GM12865 (cell line): ENCODE results near the gene ALDH7A1.

Source experiments
- DNase-seq: peaks from one replicate; pipeline ENCODE4 v3.0.0; 2010; ENCODE audit warnings: low read depth
- H3K4me3 ChIP-seq: 2 replicates; pipeline ENCODE4 v1.5.1; 2011; ENCODE audit warnings: mild to moderate bottlenecking, low read depth, low read length, control low read depth
- CTCF ChIP-seq: IDR thresholded peaks from 2 replicates; pipeline ENCODE4 v1.5.1; 2011; ENCODE audit warnings: low read length, control low read depth, low read depth, inconsistent platforms; ENCODE audit not compliant: insufficient read depth; ENCODE audit errors: missing control alignments

The ALDH7A1 gene

DNA sequence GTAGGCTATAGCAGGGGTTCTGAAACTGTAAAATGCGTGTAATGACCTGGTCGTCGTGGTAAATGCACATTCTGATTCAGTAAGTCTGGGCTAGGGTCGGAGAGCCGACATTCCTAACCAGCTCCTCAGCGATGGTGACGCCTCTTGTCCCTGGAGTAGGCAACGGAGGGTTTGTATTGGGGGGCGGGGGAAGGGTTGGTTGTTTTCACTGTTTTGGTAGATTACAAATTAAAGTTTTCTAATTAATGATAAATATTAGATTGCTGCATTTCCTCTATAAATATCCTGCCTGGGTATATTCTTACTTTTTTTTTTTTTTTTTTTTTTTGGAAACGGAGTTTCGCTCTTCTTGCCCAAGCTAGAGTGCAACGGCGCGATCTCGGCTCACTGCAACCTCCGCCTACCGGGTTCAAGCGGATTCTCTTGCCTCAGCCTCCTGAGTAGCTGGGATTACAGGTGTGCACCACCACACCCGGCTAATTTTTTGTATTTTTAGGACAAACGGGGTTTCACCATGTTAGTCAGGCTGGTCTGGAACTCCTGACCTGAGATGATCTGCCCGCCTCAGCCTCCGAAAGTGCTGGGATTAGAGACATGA is 566 bp upstream of the ALDH7A1 start:
- H3K4me3 ChIP-seq, result peak overlapping the region; percentile 51
- TF ChIP-seq CTCF, result no peak

GRCh38 chr5:126591549-126591948 is 3.5 kb downstream of the ALDH7A1 start:
- H3K4me3 ChIP-seq, result no peak overlapping the region
- TF ChIP-seq CTCF, result no peak
- DNase-seq, result no peak

More for the DNA sequence above, 566 bp upstream of the ALDH7A1 start:
- no peak for DNase-seq

- no peak for DNase-seq
- TF ChIP-seq CTCF, result no peak
- H3K4me3 ChIP-seq, result no peak overlapping the region
These were observed 5.3 kb downstream of the ALDH7A1 start for GRCh38 chr5:126589536-126590297.

DNA sequence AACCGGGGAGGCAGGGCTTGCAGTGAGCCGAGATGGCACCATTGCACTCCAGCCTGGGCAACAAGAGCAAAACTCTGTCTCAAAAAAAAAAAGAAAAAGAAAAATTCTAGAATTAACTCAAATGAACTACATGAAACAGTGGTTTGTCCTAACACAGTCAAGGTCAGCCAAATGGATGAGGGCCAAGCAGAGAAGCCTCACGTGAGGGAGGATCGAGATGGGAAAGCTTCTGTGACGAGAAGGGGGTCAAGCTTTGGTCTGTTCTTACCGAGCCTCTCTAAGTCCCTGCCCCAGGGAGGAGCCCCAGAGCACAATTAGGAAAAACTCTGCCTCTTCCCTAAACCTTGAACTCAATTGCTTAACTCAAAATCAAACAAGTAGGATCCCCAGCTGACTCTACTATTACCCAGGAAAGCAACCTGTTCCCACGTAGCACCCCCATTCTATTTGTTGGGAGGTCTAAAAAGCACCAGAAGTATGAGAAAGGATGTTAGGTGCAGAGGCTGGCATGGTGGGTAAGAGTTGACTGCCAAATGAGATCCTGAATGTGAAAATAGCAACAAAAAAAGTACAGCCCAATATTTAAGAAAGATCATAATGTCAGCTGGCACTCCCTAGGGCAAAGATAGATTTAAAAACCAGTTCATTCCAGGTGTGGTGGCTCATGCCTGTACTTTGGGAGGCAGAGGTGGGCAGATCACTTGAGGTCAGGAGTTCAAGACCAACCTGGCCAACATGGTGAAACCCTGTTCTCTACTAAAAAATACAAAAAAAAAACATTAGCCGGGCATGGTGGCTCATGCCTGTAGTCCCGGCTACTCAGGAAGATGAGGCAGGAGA is 7.2 kb downstream of the ALDH7A1 start:
- DNase-seq, result no peak
- TF ChIP-seq CTCF, result no peak
- H3K4me3 ChIP-seq, result no peak overlapping the region

- TF ChIP-seq CTCF, result no peak
- no peak overlapping the region for H3K4me3 ChIP-seq
- DNase-seq, result no peak
These were observed 11.3 kb downstream of the ALDH7A1 start for GRCh38 chr5:126583761-126584160.

- DNase-seq, result no peak
- H3K4me3 ChIP-seq, result no peak overlapping the region
- no peak for TF ChIP-seq CTCF
These were observed 15.3 kb downstream of the ALDH7A1 start for GRCh38 chr5:126579716-126580115.
